WTC11 (cell line): Measurements from ENCODE around the gene BORCS5. TPM values are rescaled to one million over a fixed set of nuclear protein-coding genes. Genes with fewer than 3 reads are reported as not detected.

Source experiments
- ATAC-seq: fragments of 200-7000 bp; cut with Tn5 transposase; 2 replicates; pipeline ENCODE4 v1.10.0; 2021; ENCODE audit warnings: mild to moderate bottlenecking, moderate library complexity
- CTCF ChIA-PET: fragments of 300-600 bp; sonication (Branson Sonifier 250); formaldehyde crosslinking; loops from one replicate; lab custom pipeline; 2021; ENCODE audit warnings: antibody characterized with exemption; lab: Charles Lee
- POLR2A ChIA-PET: fragments of 350-600 bp; sonication (Branson Sonifier 250); formaldehyde crosslinking; loops from one replicate; lab custom pipeline; 2021; ENCODE audit warnings: antibody characterized with exemption; lab: Charles Lee
- DNase-seq: peaks from one replicate; pipeline ENCODE4 v3.0.0; 2021; ENCODE audit warnings: low spot score
- H3K27ac Mint-ChIP-seq: 2 replicates; pipeline ENCODE4 v1.8.0; 2021; ENCODE audit warnings: mixed read lengths
- H3K27me3 Mint-ChIP-seq: 2 replicates; pipeline ENCODE4 v1.8.0; 2021; ENCODE audit warnings: low read depth, mild to moderate bottlenecking, moderate library complexity, mixed read lengths
- H3K36me3 Mint-ChIP-seq: 2 replicates; pipeline ENCODE4 v1.8.0; 2021; ENCODE audit warnings: mixed read lengths
- H3K4me1 Mint-ChIP-seq: 2 replicates; pipeline ENCODE4 v1.8.0; 2022; ENCODE audit warnings: mixed read lengths
- H3K4me3 Mint-ChIP-seq: 2 replicates; pipeline ENCODE4 v1.8.0; 2021; ENCODE audit warnings: mild to moderate bottlenecking, moderate library complexity, mixed read lengths
- H3K9me3 Mint-ChIP-seq: 2 replicates; pipeline ENCODE4 v1.8.0; 2021; ENCODE audit warnings: mixed read lengths
- AR ChIP-seq: fragments of 250-450 bp; sonication (Bioruptor Pico); IDR thresholded peaks from 2 replicates; pipeline ENCODE4 v1.9.0; 2021; ENCODE audit warnings: mild to moderate bottlenecking
- ARID4B ChIP-seq: sonication (generic); formaldehyde crosslinking; IDR thresholded peaks from 2 replicates; pipeline ENCODE4 v1.8.0; 2023; ENCODE audit warnings: missing genetic modification reagents, mild to moderate bottlenecking, borderline replicate concordance
- ELF4 ChIP-seq: sonication (generic); formaldehyde crosslinking; IDR thresholded peaks from 2 replicates; pipeline ENCODE4 v1.8.1; 2022; ENCODE audit warnings: low read depth, mild to moderate bottlenecking, moderate library complexity, missing genetic modification reagents
- FOXK1 ChIP-seq: sonication (generic); formaldehyde crosslinking; IDR thresholded peaks from 2 replicates; pipeline ENCODE4 v1.8.0; 2022; ENCODE audit warnings: mild to moderate bottlenecking, moderate library complexity, missing genetic modification reagents
- GRHL2 ChIP-seq: fragments of 250-450 bp; sonication (Bioruptor Pico); IDR thresholded peaks from 2 replicates; pipeline ENCODE4 v1.8.0; 2022; ENCODE audit warnings: mild to moderate bottlenecking, moderate library complexity; ENCODE audit not compliant: insufficient replicate concordance, severe bottlenecking
- JAZF1 ChIP-seq: fragments of 250-450 bp; sonication (Bioruptor Pico); IDR thresholded peaks from 2 replicates; pipeline ENCODE4 v1.9.0; 2021; ENCODE audit warnings: moderate library complexity, mild to moderate bottlenecking, inconsistent platforms
- MXD4 ChIP-seq: fragments of 250-450 bp; sonication (Bioruptor Pico); IDR thresholded peaks from 2 replicates; pipeline ENCODE4 v1.8.0; 2021; ENCODE audit warnings: mild to moderate bottlenecking, moderate library complexity, borderline replicate concordance
- NFATC4 ChIP-seq: fragments of 250-450 bp; sonication (Bioruptor Pico); IDR thresholded peaks from 2 replicates; pipeline ENCODE4 v1.9.0; 2021; ENCODE audit warnings: mild to moderate bottlenecking
- NFYB ChIP-seq: sonication (generic); formaldehyde crosslinking; conservative IDR thresholded peaks from 2 replicates; pipeline ENCODE4 v1.8.0; 2022; ENCODE audit warnings: low read depth, missing genetic modification reagents
- PRDM15 ChIP-seq: sonication (generic); formaldehyde crosslinking; IDR thresholded peaks from 2 replicates; pipeline ENCODE4 v1.8.0; 2022; ENCODE audit warnings: missing genetic modification reagents
- PRRX2 ChIP-seq: fragments of 250-450 bp; sonication (Bioruptor Pico); IDR thresholded peaks from 2 replicates; pipeline ENCODE4 v1.8.0; 2021; ENCODE audit warnings: mild to moderate bottlenecking
- SOX15 ChIP-seq: fragments of 250-450 bp; sonication (Bioruptor Pico); IDR thresholded peaks from 2 replicates; pipeline ENCODE4 v1.9.0; 2021; ENCODE audit warnings: mild to moderate bottlenecking
- TEAD4 ChIP-seq: sonication (generic); formaldehyde crosslinking; IDR thresholded peaks from 2 replicates; pipeline ENCODE4 v1.8.0; 2022; ENCODE audit warnings: mild to moderate bottlenecking, missing genetic modification reagents
- ZNF121 ChIP-seq: sonication (generic); formaldehyde crosslinking; IDR thresholded peaks from 2 replicates; pipeline ENCODE4 v1.8.0; 2023; ENCODE audit warnings: missing genetic modification reagents
- ZNF219 ChIP-seq: sonication (generic); formaldehyde crosslinking; IDR thresholded peaks from 2 replicates; pipeline ENCODE4 v1.8.0; 2023; ENCODE audit warnings: missing genetic modification reagents, mild to moderate bottlenecking, borderline replicate concordance
- total RNA-seq: library from RNA; stranded (reverse); gene quantifications from 3 replicates; pipeline ENCODE4 v1.2.3, GENCODE V29; 2021

BORCS5 gene
- total RNA-seq, 1 experiment from 2014 or later: 16.4 TPM

GRCh38 chr12:12503384-12504078, 146.7 kb downstream of the BORCS5 start:
- DNase-seq: peak; percentile 52
- ChIA-PET CTCF (interaction anchor here (0.6 to 1.9 kb wide), 32 partner anchors 9 to 471 kb away, joined by 3 to 16 read pairs (median 4); partner anchors contain the start of genes BORCS5, DUSP16 and MANSC1), POLR2A (no interaction called here)
- ATAC-seq: peak; percentile 75
- Mint-ChIP-seq H3K4me3 (no peak overlapping the region), H3K4me1 (peaks cover 76% of the 10 kb centered on the region), H3K9me3 (no peaks in the 10 kb centered on the region), H3K27ac (peak overlapping the region; percentile 90; the same call in 1 of the 2 replicates), H3K27me3 (no peaks in the 10 kb centered on the region)
- TF ChIP-seq ZNF219 (no peak), PRRX2 (CRISPR knock-in tag) (no peak), NFATC4 (no peak), FOXK1 (CRISPR knock-in tag) (no peak), ARID4B (no peak)
- TF ChIP-seq, all 79 proteins: peak for 0
- peaks cover 4% of the 10 kb centered on the region; the same call in 1 of the 2 replicates for H3K36me3 Mint-ChIP-seq

GRCh38 chr12:12505544-12506495, 148.9 kb downstream of the BORCS5 start:
- no peaks in the 10 kb centered on the region for H3K27me3 Mint-ChIP-seq
- peak overlapping the region; percentile 88 for H3K27ac Mint-ChIP-seq
- H3K4me1 Mint-ChIP-seq: peaks cover 80% of the 10 kb centered on the region
- ATAC-seq: no peak
- no peak for DNase-seq
- ChIA-PET POLR2A (interaction anchor here (0.7 kb wide), 1 partner anchor 10 kb away, joined by 3 read pairs; no protein-coding TSS in a partner anchor), CTCF (interaction anchor here (0.5 to 1.1 kb wide), 2 partner anchors 101 to 107 kb away, joined by 3 to 4 read pairs; no protein-coding TSS in a partner anchor)
- H3K36me3 Mint-ChIP-seq: 0 out of 2 replicates have a peak, but pooled peaks cover 4% of the 10 kb centered on the region
- no peaks in the 10 kb centered on the region for H3K9me3 Mint-ChIP-seq
- H3K4me3 Mint-ChIP-seq: peak overlapping the region; percentile 3; the same call in 1 of the 2 replicates
- TF ChIP-seq ZNF121 (CRISPR knock-in tag) (no peak), ELF4 (no peak), GRHL2 (CRISPR knock-in tag) (no peak), SOX15 (no peak), ARID4B (no peak), JAZF1 (CRISPR knock-in tag) (no peak), TEAD4 (no peak), PRDM15 (no peak), MXD4 (CRISPR knock-in tag) (no peak), NFYB (CRISPR knock-in tag) (no peak), AR (CRISPR knock-in tag) (no peak)
